Stimulated activated CD8-positive, alpha-beta memory T cell treated with anti-CD3 and anti-CD28 coated beads, Interleukin-4, amount 100 ng/mL, for 48 hours (primary cell): Measurements from ENCODE around the gene HENMT1.
A peak's percentile ranks its signal among the peaks of the same experiment; 100 is the strongest.
"Not testable (repeated sequence)": the region's sequence is repeated elsewhere in the genome, so short reads cannot be mapped to it uniquely, and the experiment has no call there.

Source experiments
- DNase-seq: peaks from one replicate; pipeline ENCODE4 v3.0.0-alpha.2; 2020

HENMT1 gene

DNA sequence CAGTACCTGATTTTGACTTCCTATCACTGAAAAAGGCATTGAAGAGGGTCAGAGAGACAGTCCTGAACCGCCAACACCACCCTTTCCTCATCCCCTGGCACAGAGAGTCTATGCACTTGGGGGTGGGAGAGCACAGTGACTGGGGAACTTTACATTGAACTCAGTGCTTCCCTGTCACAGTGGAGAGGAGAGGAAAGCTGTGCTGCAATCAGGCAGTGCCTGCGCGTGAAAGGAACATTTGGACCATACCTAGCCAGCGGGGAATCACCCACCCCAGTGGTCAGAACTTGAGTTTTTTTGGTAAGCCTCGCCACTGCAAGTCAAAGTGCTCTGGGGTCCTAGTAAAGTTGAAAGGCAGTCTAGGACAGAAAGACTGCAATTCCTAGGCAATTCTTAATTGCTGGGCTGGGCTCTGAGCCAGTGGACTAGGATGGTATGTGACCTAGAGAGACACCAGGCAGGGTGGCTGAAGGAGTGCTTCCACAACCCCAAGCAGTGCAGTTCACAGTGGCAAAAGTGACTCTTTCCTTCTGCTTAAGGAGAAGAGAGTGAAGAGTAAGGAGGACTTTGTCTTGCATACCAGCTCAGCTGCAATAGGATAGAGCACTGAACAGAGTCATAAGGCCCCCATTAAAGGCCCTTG, 9.4 kb upstream of the HENMT1 start:
- DNase-seq, result no peak

DNA sequence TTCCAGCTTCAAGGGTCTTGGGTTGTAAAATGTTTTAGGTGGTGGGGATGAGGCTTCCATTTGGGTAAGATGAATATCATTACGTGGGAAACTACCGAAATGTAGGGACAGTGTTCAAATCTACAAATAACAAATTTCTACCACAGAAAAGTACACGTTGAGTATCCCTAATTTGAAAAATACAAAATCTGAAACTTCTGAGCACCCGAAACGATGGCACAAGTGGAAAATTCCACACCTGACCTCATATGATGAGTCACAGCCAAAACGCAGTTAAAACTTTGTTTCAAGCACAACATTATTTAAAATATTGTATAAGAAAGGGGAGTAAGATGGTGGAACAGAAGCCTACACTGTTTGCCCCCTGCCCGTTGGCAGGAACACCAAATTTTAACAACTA, 8.8 kb upstream of the HENMT1 start:
- DNase-seq, result no peak

DNA sequence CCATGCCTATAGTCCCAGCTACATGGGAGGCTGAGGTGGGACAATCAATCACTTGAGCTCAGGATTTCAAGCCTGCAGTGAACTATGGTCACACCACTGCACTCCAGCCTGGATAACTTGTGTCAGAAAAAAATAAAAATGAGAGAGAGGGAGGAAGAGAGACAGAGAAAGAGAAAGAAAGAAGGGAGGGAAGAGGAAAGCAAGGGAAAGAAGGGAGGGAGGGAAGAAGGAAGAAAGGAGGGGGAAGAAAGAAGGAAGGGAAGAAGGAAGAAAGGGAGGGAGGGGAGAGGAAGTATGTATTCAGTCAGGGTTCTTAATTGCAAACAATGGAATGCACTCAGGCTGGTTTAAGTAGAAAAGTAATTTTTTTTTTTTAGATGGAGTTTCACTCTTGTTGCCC, 7.9 kb upstream of the HENMT1 start:
- no peak for DNase-seq

DNA sequence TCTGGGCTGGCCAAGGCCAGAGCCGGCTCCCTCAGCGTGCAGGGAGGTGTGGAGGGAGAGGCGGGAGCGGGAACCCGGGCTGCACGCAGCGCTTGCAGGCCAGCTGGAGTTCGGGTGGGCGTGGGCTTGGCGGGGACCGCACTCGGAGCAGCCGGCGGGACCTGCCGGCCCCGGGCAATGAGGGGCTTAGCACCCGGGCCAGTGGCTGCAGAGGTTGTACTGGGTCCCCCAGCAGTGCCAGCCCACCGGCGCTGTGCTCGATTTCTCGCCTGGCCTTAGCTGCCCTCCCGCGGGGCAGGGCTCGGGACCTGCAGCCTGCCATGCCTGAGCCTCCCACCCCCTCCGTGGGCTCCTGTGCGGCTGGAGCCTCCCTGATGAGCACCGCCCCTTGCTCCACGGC, 6.5 kb upstream of the HENMT1 start:
- DNase-seq, result not testable (repeated sequence)

DNA sequence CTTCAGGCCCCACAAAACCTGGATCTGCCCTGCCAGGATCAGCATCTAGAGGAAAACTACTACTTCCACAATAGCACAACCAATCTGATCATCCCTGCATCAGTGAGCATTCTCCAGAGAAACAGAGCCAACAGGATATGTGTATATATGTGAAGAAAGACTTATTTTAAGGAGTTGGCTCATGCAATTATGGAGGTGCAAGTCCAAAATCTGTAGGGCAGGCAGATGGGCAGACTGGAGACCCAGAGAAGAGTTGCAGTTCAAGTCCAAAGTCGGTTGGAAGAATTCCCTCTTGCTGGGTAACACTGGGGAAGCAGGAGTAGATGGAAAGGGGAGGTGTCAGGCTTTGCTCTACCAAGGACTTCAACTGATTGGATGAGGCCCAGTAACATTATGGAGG, 4.9 kb upstream of the HENMT1 start:
- DNase-seq, result no peak

DNA sequence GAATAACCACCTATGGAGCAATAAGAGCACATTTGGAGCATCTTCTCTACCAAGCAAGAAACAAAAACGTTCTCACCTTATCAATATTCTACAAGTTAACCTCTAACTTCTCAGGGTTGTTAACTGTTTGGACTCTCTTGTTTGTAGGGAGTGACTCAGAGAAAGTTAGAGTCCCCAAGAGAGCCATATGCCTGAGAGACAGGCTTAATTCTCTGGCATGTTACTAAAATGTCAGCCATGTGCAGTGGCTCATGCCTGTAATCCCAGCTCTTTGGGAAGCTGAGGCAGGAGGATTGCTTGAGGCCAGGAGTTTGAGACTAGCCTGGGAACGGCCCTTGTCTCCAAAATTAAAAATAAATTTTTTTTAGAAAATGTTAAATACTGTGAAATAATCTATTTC, 4.2 kb upstream of the HENMT1 start:
- no peak for DNase-seq

DNA sequence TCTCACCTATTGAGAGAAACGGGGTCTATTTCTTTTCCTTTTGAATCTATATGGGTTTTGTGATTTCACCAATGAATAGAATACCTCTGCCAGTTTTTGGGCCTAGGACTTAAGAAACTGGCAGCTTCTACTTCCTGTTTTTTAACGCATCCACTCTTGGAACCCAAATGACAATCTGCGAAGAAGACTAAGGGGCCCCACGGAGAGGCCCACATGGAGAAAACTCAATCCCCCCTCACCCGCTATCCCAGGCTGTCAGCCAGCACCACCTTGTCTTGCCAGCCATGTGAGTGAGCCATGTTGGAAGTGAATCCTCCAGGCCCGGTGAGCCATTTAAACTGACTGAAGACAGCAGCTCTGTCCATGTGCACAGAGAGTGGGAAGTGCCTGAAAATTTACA, 3.6 kb upstream of the HENMT1 start:
- no peak for DNase-seq

DNA sequence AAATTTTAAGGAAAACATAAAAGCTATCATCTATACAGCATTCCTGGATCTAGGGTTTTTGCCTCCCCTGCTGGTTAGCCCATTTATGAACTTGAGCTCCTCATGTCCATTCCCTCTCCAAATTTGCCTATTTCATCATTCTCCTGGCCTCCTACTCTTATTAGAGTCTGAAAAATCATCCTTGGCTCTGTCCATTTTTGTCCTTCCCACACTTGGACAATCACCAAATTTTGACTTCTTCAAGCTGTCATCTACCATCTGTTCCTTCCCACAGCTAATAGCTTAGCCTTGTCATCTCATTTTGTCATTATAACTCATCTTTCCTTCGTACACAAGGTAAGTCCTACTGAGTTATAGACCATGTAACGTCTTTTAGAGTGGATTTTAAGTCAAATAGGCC, 2.2 kb upstream of the HENMT1 start:
- no peak for DNase-seq

DNA sequence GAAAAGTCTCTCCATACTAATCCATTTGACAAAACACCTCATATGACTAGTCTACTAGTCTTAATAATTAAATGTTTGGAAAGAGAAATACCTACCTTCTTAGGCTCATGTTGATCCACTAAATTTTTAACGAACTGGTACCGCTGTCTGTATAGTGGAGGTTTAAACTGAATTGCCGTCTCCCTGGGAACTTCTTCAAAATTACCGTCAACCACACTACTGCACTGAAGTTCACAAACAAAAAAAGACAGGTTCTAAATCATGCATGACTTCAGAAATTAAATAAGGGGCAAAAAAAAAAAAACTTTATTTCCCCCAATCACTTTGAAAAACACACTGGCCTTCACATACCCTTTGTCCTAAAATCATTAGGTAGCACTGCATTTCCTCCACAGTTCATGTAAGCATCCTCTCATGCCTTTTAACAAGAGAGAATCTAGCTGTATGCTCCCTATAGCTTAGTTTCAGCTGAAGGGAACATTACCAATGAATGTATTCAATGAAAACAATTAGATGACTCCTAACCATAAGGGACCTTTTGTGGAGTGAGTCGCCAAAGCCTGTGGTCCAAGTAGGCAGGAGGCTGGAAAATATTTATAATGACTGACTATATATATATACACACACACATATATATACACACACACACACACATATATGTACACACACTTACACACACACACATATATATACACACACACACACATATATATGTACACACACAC, 3.4 kb downstream of the HENMT1 start:
- DNase-seq, result no peak

DNA sequence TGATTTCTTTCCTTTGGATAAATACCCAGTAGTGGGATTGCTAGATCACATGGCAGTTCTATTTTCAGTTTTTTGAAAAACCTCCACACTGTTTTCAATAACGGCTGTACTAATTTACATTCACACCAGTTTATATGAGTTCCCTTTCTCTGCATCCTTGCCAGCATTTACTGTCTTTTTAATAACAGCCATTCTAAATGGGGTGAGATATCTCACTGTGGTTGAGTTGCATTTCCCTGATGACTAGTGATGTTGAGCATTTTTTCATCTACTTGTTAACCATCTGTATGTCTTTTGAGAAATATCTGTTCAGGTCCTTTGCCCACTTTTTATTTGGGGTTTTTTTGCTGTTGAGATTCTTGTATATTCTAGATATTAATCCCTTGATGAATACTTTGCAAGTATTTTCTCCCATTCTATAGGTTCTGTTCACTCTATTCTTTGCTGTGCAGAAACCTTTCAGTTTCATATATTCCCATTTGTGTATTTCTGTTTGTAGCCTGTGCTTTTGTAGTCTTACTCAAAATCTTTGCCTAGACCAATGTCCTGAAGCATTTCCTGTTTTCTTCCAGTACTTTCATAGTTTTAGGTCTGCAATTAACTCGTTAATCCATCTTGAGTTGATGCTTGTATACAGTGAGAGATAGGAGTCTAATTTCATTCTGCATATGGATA, 7.3 kb downstream of the HENMT1 start:
- DNase-seq, result no peak

DNA sequence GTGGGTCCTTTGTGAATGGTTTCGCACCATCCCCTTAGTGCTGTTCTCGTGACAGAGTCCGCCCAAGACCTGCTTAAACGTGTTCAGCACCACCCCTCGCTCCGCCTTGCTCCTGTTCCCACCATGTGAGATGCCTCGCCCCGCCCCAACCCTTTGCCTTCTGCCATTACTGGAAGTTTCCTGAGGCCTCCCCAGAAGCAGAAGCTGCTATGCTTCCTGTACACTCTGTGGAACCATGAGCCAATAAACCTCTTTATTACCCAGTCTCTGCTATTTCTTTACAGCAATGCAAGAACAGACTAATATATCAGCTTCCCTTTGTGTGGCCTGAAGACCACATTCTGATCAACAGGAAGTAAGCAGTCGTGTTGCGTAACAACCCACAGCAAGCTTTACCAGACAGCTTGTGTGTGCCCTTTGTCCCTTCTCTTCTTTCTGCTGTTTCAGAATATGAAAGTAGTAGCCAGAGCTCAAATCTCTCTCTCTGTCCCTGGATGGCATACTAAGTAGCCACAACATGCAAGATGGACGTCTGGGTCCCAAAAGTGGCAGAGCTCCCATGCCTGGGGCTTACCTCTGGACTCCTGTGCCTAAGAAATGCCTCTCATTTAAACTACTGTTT, 14.1 kb downstream of the HENMT1 start:
- peak; percentile 80 for DNase-seq

DNA sequence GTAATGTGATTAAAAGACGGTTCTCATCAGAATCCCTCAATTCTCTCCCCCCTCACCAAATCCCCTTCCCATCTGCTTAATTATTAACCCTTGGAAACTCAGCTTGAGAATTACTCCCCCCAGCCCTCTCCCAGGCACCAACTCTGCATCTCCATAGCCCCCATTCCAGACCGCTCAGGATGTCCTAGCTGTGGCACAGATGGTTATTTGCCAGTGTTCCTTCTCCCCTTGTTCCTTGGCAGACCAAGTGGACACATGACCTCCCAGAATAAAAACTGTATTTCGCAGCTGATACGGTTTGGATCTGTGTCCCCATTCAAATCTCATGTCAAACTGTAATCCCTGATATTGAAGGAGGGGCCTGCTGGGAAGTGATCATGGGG, 14.6 kb downstream of the HENMT1 start:
- DNase-seq, result no peak

DNA sequence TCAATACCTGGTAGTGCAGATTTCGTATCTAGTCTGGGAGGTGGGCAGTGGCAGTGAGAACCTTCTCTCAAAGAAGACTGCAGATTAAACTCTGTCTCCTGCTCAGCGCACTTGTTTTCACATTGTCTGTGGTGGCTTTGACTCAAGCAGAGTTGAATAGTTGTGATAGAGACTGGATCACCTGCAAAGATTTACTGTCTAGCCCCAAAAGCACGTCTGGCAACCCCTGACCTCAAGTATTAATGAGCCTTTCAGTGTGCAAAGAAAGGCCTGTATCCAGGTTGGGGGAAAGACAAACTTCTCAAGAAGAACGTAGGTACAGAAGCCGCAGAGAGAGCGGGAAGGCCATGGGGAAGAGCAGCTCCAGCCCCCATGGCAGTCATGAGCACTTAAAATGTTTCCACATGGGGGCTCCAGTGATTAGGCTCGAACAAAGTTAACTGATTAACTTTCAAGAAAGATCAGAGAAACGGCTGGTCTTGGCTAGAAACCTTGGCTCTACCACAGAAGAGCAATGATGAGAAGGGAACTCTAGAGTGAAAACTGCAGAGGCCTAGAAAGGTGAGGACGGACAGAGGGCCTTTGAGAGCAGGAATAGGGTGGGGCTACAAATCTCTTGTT, 15.2 kb downstream of the HENMT1 start:
- DNase-seq, result no peak

DNA sequence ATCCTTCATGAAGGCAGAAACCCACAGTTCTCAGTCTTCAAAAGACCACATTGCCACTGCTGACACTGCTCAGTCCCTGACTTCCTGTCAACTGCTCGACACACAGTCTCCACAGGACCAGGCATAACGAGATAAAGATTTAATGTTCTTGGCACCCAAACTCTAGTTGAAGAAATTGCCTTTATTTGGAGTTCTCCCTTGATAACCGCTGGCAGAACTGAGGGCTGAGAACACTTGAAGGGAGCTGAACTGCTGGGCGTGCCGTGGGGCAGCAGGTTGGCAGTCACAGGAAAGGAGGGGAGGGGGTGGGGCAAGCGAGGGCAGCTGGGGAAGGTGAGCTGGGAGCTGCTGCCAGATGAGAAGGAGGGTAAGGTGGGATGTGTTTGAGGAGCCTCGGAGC, 15.9 kb downstream of the HENMT1 start:
- peak; percentile 64 for DNase-seq

DNA sequence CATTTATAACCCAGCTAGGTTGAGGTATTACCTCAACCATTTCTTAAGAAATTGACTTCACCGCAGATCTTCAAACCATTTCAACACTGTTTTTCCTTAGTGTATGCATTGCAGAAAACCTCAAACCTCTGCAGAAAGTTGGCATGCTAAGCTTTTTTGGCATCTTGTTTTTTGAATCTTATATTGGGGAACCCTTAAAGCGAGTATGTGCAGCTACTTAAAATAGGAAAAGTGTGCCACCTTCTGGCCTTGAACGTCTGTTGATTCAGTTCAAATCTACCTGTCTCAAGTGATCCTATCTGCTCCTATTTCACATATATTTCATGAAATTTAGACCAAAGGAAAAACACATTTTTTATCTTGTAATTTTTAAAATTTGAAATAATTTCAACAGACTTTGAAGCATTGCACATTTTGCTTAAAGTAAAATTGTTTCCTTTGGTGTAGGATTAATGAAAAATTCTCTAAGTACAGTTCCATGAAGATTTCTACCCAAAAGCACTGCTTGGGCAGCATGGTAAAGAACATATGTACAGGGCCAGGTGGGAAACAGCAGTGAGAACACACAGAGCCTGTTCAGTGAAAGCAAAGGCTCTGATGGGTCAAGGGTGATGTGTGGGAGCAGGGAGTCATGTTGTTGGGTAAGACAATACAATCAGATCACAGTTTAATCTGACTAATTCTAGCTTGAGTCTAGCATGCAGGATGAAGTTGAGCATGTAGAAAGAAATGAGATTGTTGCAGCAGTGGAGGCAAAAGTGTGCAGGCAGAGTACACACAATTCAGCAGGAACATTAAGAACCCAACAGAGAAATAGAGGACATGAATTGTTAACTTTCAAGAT, 17.2 kb downstream of the HENMT1 start:
- peak; percentile 46 for DNase-seq

DNA sequence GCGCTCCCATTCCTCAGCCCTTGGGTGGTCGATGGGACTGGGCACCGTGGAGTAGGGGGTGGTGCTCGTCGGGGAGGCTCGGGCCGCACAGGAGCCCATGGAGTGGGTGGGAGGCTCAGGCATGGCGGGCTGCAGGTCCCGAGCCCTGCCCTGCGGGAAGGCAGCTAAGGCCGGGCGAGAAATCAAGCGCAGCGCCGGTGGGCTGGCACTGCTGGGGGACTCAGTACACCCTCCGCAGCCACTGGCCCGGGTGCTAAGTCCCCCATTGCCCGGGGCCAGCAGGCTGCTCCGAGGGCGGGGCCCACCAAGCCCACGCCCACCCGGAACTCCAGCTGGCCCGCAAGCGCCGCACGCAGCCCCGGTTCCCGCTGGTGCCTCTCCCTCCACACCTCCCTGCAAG, 20.0 kb downstream of the HENMT1 start:
- DNase-seq, result not testable (repeated sequence)

DNA sequence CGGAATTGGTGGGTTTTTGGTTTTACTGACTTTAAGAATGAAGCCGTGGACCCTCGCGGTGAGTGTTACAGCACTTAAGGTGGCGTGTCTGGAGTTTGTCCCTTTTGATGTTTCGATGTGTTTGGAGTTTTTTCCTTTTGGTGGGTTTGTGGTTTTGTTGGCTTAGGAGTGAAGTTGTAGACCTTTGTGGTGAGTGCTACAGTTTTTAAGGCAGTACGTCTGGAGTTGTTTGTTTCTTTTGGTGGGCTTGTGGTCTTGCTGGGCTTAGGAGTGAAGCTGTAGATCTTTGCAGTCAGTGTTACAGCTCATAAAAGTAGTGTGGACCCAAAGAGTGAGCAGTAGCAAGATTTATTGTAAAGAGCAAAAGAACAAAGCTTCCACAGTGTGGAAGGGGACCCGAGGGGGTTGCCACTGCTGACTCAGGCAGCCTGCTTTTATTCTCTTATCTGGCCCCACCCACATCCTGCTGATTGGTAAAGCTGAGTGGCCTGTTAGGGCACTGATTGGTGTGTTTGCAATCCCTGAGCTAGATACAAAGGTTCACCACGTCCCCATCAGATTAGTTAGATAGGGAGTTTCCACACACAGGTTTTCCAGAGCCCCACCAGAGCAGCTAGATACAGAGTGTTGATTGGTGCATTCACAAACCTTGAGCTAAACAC, 20.9 kb downstream of the HENMT1 start:
- DNase-seq, result peak; percentile 62

DNA sequence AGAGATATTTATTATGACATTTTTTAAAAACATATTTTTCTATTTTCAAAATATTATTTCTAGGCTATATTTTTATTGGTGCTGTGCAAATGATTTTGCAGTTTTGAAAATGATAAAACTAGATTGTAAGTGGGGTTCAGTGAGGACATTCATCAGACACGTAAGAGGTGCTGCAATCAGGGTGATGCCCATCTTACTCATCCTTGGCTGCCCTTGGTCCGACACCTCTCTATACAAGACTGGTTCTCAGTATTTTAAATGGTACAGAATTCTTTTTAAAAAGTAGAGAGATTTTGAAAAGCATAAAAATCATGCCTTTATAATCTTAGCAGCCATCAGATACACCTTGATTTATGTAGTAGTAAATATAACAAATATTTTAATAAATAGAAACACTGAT, 24.0 kb downstream of the HENMT1 start:
- no peak for DNase-seq

DNA sequence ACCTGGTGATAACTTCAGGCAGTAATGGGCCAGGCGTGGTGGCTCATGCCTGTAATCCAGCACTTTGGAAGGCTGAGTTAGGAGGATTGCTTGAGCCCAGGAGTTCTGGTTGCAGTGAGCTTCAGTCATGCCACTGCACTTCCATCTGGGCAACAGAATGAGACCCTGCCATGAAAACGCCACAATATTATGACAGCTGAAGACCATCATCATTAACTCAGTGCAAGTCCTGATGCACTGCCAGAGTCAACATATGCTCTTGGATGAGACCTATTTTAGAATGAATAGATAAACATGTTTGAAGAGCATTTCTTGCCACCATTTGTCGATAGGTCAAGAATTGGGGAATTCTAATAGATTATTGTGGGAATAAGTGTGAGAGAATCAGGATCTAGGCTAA, 26.4 kb downstream of the HENMT1 start:
- no peak for DNase-seq

DNA sequence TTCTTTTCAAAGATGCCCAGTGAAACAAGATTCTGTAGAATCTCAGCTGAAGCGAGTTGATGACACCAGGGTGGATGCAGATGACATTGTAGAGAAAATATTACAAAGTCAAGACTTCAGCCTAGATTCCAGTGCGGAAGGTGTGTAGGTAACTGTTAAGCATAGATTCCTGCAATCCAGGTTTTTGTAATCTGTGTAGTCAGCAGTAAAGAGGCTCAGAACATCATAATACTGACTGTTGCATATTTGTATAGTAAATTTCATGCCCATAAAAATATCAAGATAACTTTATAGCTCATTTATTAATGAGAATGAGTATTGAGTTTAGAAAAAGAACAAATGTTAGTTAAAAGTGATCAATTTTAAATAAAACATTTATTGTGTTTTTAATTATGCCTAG, 32.2 kb downstream of the HENMT1 start:
- no peak for DNase-seq

DNA sequence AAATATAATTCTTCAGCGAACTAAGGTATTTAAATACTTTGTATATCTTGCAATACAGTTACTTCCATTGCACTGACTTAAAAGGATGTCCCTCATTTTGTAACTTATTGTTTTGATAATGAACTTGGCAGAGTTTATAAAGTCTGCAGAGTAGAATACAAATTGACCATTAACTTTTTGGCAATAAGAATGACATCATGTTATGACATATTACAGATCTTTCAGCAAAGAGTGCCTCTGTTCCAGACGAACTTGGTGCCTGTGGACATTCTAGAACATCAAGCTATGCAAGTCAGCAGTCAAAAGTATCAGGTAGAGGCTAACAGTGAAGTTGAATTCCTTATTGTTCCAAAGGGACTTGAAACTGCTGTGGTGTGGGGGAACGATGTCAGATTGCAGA, 32.9 kb downstream of the HENMT1 start:
- no peak for DNase-seq

DNA sequence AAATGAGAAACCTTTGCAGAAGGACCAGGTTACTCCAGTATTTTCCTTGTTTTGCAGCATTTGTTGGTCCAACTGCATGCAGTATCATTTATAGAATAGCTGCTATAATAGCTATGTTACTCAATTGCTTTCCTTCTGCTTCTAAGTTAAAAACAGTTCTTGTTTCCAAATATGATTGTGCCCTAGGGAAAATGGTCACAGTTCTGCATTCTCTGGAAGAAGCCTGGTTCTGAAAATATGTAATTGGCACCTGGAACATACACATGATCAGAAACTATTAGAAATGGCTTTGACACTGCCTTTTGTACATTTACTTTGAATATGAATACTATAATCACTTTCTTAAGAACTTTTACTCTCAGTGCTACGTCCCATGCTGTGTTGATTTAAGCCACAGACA, 33.6 kb downstream of the HENMT1 start:
- DNase-seq, result no peak
